Smooth muscle cell of the coronary artery (primary cell): ENCODE measurements around the gene SUSD6. TPM values are rescaled to one million over a fixed set of nuclear protein-coding genes. Genes with fewer than 3 reads are reported as not detected.

Experiments
- total RNA-seq: library from RNA; depleted of rRNA; stranded (reverse); fragments of >200 nt; gene quantifications from 2 replicates; pipeline ENCODE4 v1.2.3, GENCODE V29; 2014; ENCODE audit warnings: low replicate concordance

SUSD6 gene, protein sequence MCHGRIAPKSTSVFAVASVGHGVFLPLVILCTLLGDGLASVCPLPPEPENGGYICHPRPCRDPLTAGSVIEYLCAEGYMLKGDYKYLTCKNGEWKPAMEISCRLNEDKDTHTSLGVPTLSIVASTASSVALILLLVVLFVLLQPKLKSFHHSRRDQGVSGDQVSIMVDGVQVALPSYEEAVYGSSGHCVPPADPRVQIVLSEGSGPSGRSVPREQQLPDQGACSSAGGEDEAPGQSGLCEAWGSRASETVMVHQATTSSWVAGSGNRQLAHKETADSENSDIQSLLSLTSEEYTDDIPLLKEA
- total RNA-seq = 6.0 and 6.9 TPM in 2 replicates

DNA sequence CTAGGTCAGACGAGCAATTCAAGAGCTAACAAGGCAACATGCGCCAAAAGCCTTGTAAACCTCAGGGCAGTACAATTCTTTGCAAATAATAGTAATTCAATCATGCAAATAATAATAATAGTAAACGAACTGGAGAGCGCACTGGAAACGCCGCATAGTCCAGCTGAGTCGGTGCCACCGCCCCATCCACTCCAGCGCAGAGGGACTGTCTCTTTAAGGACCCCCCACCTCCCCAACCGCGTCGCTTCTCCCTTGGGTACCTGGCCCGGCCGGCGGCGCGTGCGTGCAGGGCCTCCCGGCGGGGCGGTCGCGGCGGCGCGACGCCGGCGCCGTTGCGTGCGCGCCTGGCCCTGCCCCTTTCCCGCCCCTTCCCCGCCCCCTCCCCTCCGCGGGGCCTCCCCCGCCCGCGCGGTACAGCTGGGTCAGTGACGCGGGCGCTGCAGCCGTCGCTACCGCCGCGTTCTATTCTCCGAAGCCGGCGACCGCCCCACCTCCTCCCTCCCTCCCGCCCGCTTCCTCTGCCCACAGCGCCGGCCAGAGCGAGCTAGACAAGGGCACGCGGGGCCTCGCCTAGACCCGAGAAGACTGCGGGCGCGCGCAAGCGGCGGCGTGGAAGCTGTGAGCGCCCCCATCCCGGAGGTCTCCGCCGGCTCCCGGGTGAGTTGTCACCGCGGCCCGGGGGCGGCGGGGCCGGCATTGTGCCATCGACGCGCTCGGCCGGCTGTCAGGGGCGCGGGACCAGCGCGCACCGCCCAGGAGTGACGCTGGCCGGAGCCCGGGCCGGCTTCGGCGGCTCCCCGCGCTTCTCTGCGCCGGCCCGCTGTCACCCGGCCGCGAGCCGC, at the start of gene SUSD6:
Gene SUSD6, plus strand, starts transcription at position 425 of the 842 bp plus-strand sequence. CDS start 46,997 bp downstream, outside the sequence.

DNA sequence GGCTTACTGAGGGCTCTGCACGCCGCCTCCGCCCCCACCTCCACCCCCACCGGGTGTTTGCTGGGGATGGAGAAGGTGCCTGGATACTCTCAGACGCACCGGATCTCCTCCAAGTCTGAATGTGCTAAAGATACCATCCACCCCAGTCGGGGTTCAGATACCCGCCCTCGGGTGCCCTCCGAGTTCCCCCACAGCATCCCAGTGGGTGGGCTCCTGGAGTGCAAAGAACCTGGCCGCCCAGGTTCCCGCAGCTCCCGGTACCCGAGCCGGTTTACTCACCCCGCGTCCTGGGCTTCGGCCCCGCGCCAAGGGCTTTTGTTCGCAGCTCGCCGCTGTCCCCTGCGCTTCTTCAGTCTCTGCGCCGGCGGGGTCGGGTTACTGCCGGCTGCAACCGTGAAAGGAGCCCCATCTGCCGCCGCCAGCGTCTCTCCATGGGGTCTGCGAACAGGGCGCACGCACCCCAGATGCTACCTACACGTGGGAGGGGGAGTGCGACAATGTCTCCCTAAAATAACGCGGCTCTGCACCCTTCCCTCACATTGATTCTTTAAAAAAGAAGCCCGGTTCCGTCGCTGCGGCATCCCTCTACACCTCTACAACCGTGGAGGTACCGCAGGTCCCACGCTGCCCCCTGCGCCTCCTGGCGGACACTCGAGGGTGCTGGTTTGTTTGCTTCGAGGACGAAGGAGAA, 37.0 kb upstream of the SUSD6 start, which contains the start of gene CCDC177:
Gene CCDC177, minus strand, starts transcription at position 609 of the 691 bp plus-strand sequence. CDS start 1,249 bp downstream, outside the sequence.

Other genes with a start within 250 kb of the SUSD6 start
- gene ERH, start 213.3 kb upstream of the SUSD6 start, total RNA-seq = 295 and 612 TPM in 2 replicates
- 105 and 109 TPM in 2 replicates for gene SLC39A9, start 212.9 kb upstream of the SUSD6 start, total RNA-seq
- gene PLEKHD1, start 126.9 kb upstream of the SUSD6 start, total RNA-seq = not detected in 2 replicates
- under 0.01 TPM in 1 of 2 replicates, not detected in the other for gene CCDC177, start 36.7 kb upstream of the SUSD6 start, total RNA-seq
- gene SRSF5, start 155.5 kb downstream of the SUSD6 start, total RNA-seq = 101 and 240 TPM in 2 replicates
- not detected in 2 replicates for gene SLC10A1, start 185.6 kb downstream of the SUSD6 start, total RNA-seq